ENCODE data around the gene EML2. TPM values are rescaled to one million over a fixed set of nuclear protein-coding genes. Genes with fewer than 3 reads are reported as not detected.

The EML2 gene
- total RNA-seq, 2 donors from 2014 or later = 232 to 255 TPM

DNA sequence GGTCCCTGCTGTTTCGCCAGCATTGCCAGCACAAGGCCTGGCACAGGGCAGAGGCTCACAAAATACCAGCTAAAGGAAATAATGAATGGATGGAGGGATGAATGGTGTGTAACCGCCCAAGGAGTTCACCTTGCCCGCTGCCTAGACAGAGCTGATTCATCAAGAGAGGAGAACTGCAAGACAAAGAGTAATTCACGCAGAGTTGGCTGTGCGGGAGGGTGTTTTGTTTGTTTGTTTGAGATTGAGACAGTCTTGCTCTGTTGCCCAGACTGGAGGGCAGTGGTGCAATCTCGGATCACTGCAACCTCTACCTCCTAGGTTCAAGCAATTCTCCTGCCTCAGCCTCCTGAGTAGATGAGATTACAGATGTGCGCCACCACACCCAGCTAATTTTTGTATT, 57.6 kb downstream of the EML2 start:
- H3K27me3 Mint-ChIP-seq = no peaks in the 10 kb centered on the region
- no peaks in the 10 kb centered on the region for H3K36me3 Mint-ChIP-seq
- no peaks in the 10 kb centered on the region for H3K9me3 Mint-ChIP-seq
- peak overlapping the region in 1 of 2 donors; percentile 26 for H3K27ac Mint-ChIP-seq
- H3K4me3 Mint-ChIP-seq = no peak overlapping the region
- no peak for ATAC-seq
- H3K4me1 Mint-ChIP-seq (ENCODE audit: low read depth in 2 of 2) = peaks cover 35 to 42% of the 10 kb centered on the region in 2 donors
- no peak for DNase-seq (ENCODE audit: low spot score)

GRCh38 chr19:45578861-45579260, 60.3 kb downstream of the EML2 start:
- ATAC-seq = no peak
- Mint-ChIP-seq H3K27me3 (no peaks in the 10 kb centered on the region), H3K4me3 (peak overlapping the region; percentile 7), H3K9me3 (no peaks in the 10 kb centered on the region), H3K27ac (no peak overlapping the region), H3K4me1 (ENCODE audit: low read depth in 2 of 2) (peaks cover 23 to 32% of the 10 kb centered on the region in 2 donors), H3K36me3 (no peaks in the 10 kb centered on the region)
- no peak for DNase-seq (ENCODE audit: low spot score)

DNA sequence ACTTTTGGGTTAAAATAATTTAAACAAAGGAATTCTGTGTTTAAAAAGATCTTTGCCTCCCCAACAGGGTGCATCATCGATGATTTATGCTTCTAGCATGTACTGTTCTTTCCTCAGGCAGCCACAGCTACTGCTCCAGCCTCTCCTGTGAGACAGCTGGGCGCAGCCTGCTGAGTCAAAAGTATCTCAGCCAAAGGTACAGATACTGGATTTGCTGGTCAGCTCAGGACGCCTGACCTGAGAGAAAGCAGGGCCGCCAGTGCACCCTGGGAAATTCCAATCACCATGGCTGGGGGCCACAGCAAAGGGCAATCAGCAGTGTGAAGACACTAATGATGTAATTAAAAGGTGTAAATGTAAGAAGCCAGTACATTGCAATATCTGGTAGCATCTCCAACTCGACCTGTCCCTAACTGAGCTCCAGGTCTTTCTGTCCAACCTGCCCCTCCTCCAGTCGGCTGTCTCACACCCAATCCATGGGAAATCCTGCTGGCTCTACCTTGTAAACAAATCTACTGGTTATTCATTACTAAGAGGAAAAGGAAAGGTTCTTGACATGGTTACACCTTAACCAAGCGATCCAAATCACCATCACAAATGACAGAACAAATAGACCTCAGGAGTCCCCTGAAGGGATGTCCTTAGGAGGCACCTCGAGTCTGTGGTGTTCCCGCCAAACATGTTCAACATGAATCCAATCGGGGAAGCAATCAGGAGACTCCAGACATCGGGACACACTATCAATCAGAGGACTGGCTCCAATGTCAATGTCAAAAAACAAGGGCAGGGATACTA, 61.9 kb downstream of the EML2 start:
- ATAC-seq (peak in 1 of 2 donors; percentile 27), DNase-seq (ENCODE audit: low spot score) (no peak)
- peak overlapping the region in 1 of 2 donors; percentile 38 for H3K27ac Mint-ChIP-seq

GRCh38 chr19:45576682-45577081, 62.5 kb downstream of the EML2 start:
- Mint-ChIP-seq H3K9me3 (no peaks in the 10 kb centered on the region), H3K27me3 (no peaks in the 10 kb centered on the region), H3K27ac (peak overlapping the region in 1 of 2 donors; percentile 38), H3K36me3 (no peaks in the 10 kb centered on the region), H3K4me3 (no peak overlapping the region), H3K4me1 (ENCODE audit: low read depth in 2 of 2) (peaks cover 22 to 24% of the 10 kb centered on the region in 2 donors)
- ATAC-seq = no peak
- no peak for DNase-seq (ENCODE audit: low spot score)

More for the DNA sequence above, 61.9 kb downstream of the EML2 start:
- Mint-ChIP-seq H3K4me1 (ENCODE audit: low read depth in 2 of 2) (peaks cover 23 to 25% of the 10 kb centered on the region in 2 donors), H3K4me3 (no peak overlapping the region), H3K9me3 (no peaks in the 10 kb centered on the region), H3K27me3 (no peaks in the 10 kb centered on the region), H3K36me3 (no peaks in the 10 kb centered on the region)

- no peaks in the 10 kb centered on the region for H3K9me3 Mint-ChIP-seq
- H3K27me3 Mint-ChIP-seq = no peaks in the 10 kb centered on the region
- no peak overlapping the region for H3K4me3 Mint-ChIP-seq
- ATAC-seq (no peak), DNase-seq (ENCODE audit: low spot score) (no peak)
- H3K4me1 Mint-ChIP-seq (ENCODE audit: low read depth in 2 of 2) = peaks cover 18 to 24% of the 10 kb centered on the region in 2 donors
- no peak overlapping the region for H3K27ac Mint-ChIP-seq
- H3K36me3 Mint-ChIP-seq = no peaks in the 10 kb centered on the region
These were observed 64.0 kb downstream of the EML2 start for GRCh38 chr19:45575216-45575615.

GRCh38 chr19:45574526-45574925, 64.7 kb downstream of the EML2 start:
- Mint-ChIP-seq H3K27ac (no peak overlapping the region), H3K4me1 (ENCODE audit: low read depth in 2 of 2) (peaks cover 24 to 27% of the 10 kb centered on the region in 2 donors), H3K36me3 (no peaks in the 10 kb centered on the region)

DNA sequence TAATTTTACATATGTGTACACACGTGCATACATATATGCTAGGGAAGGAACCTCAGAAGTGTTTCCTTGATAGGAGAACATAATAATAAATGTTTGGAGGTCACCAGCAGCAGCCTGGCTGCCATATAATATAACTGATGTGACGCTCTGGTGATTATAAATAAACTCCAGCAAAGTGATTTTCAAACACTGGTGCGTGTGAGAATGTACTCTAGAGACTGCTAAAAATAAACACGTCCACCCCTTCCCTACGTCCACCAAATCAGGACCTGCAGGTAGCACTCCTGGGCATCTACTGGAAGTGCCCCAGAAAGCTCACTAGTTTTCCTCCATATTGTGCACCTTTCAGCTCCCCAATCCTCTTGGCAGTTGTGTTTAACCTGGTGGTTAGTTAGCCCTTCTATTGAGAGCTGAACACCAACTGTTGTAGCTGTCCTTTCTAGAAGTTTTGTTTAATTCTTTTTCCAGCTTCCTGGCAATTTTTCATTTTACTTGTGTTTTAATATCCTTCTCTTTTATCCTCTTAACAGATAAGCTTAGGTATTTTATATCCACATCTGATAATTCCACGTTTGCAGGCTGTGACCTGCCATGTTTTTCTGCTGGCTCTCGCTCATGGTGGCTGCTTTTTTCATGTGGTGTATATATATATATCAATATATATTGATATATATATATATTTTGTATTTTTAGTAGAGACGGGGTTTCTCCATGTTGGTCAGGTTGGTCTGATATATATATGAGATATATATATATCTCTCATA, 67.6 kb downstream of the EML2 start:
- no peak overlapping the region for H3K27ac Mint-ChIP-seq
- H3K4me1 Mint-ChIP-seq (ENCODE audit: low read depth in 2 of 2) = peaks cover 6 to 12% of the 10 kb centered on the region in 2 donors
- no peaks in the 10 kb centered on the region for H3K36me3 Mint-ChIP-seq
- H3K4me3 Mint-ChIP-seq = no peak overlapping the region
- DNase-seq (ENCODE audit: low spot score) = no peak
- no peaks in the 10 kb centered on the region for H3K9me3 Mint-ChIP-seq
- no peak for ATAC-seq
- no peaks in the 10 kb centered on the region for H3K27me3 Mint-ChIP-seq

More at GRCh38 chr19:45574526-45574925, 64.7 kb downstream of the EML2 start:
- DNase-seq (ENCODE audit: low spot score) = no peak
- Mint-ChIP-seq H3K9me3 (no peaks in the 10 kb centered on the region), H3K27me3 (no peaks in the 10 kb centered on the region), H3K4me3 (no peak overlapping the region)
- no peak for ATAC-seq

- Mint-ChIP-seq H3K27me3 (no peaks in the 10 kb centered on the region), H3K4me3 (no peak overlapping the region), H3K27ac (peak overlapping the region in 1 of 2 donors; percentile 58), H3K4me1 (ENCODE audit: low read depth in 2 of 2) (peaks cover 4 to 10% of the 10 kb centered on the region in 2 donors), H3K9me3 (no peaks in the 10 kb centered on the region), H3K36me3 (no peaks in the 10 kb centered on the region)
- ATAC-seq (peak; percentile 65 to 74), DNase-seq (ENCODE audit: low spot score) (no peak)
These were observed 69.4 kb downstream of the EML2 start for GRCh38 chr19:45569619-45570421.

DNA sequence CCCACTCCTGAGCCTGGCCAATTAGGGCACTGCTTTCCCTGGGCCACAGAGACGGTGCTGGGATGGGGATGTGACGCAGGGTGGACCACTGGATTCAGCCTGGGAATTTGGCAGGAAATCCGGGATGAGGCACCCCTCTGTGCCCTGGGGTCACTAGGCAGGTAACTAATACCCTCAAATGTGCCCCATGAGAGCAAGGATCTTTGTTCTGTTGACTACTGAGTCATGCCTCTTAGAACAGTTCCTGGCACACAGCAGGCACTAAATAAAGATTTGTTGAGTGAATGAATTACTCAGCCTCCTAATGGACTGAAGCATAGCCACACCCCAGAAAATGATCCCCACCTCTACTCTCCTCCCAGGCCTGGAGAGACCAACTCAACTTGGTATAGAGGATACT, 70.5 kb downstream of the EML2 start:
- DNase-seq (ENCODE audit: low spot score) = no peak
- Mint-ChIP-seq H3K4me1 (ENCODE audit: low read depth in 2 of 2) (peaks cover 4 to 10% of the 10 kb centered on the region in 2 donors), H3K36me3 (no peaks in the 10 kb centered on the region), H3K27ac (no peak overlapping the region), H3K4me3 (no peak overlapping the region), H3K27me3 (no peaks in the 10 kb centered on the region), H3K9me3 (no peaks in the 10 kb centered on the region)
- ATAC-seq = no peak

GRCh38 chr19:45567609-45568008, 71.6 kb downstream of the EML2 start:
- Mint-ChIP-seq H3K4me3 (no peak overlapping the region), H3K9me3 (no peaks in the 10 kb centered on the region), H3K27me3 (no peaks in the 10 kb centered on the region), H3K4me1 (ENCODE audit: low read depth in 2 of 2) (peaks cover 4 to 9% of the 10 kb centered on the region in 2 donors), H3K27ac (peak overlapping the region in 1 of 2 donors; percentile 72), H3K36me3 (no peaks in the 10 kb centered on the region)
- no peak for DNase-seq (ENCODE audit: low spot score)
- no peak for ATAC-seq

- H3K9me3 Mint-ChIP-seq = no peaks in the 10 kb centered on the region
- no peak overlapping the region for H3K4me3 Mint-ChIP-seq
- H3K36me3 Mint-ChIP-seq = no peaks in the 10 kb centered on the region
- DNase-seq (ENCODE audit: low spot score) (no peak), ATAC-seq (no peak)
- no peak overlapping the region for H3K27ac Mint-ChIP-seq
- H3K27me3 Mint-ChIP-seq = no peaks in the 10 kb centered on the region
- H3K4me1 Mint-ChIP-seq (ENCODE audit: low read depth in 2 of 2) = peaks cover 0 to 6% of the 10 kb centered on the region in 2 donors
These were observed 74.9 kb downstream of the EML2 start for GRCh38 chr19:45564131-45564780.

DNA sequence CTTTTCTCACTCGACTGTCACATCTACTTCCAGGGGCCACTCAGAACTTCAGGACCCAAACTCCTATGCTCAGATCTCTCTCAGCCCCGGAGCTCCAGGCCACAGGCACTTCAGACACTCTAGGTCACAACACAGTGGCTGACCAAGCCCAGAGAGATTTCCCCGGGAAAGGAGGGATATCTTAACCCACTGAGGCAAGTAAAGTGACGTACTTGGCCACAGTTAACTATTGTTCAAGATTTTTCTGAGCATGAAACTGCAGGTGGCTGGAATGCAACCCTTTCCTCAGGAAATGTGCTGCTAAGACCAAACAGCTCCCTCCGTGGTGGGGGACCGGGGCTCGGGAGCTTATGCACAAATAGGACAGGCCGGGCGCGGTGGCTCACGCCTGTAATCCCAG, 78.5 kb downstream of the EML2 start:
- H3K27ac Mint-ChIP-seq = peak overlapping the region in 1 of 2 donors; percentile 6
- no peak overlapping the region for H3K4me3 Mint-ChIP-seq
- H3K27me3 Mint-ChIP-seq = no peaks in the 10 kb centered on the region
- peaks cover 0 to 15% of the 10 kb centered on the region in 2 donors for H3K4me1 Mint-ChIP-seq (ENCODE audit: low read depth in 2 of 2)
- H3K9me3 Mint-ChIP-seq = no peaks in the 10 kb centered on the region
- ATAC-seq (no peak), DNase-seq (ENCODE audit: low spot score) (no peak)
- no peaks in the 10 kb centered on the region for H3K36me3 Mint-ChIP-seq

GRCh38 chr19:45560038-45560437, 79.2 kb downstream of the EML2 start:
- Mint-ChIP-seq H3K36me3 (no peaks in the 10 kb centered on the region), H3K4me1 (ENCODE audit: low read depth in 2 of 2) (peaks cover 0 to 15% of the 10 kb centered on the region in 2 donors), H3K27me3 (no peaks in the 10 kb centered on the region), H3K27ac (no peak overlapping the region), H3K4me3 (no peak overlapping the region), H3K9me3 (no peaks in the 10 kb centered on the region)
- ATAC-seq (no peak), DNase-seq (ENCODE audit: low spot score) (no peak)

All from natural killer cell treated with Interleukin-12 subunit alpha and Interleukin-12 subunit beta and Interleukin-15 and Interleukin-18, amount 100 ng/mL, for 72 hours (primary cell).